Measurements from ENCODE around the gene SVIL. TPM values are rescaled to one million over a fixed set of nuclear protein-coding genes. Genes with fewer than 3 reads are reported as not detected.
"Not testable (repeated sequence)": the region's sequence is repeated elsewhere in the genome, so short reads cannot be mapped to it uniquely, and the experiment has no call there.

The SVIL gene
- total RNA-seq, 2 experiments from 2014 or later = 7.0 to 8.3 TPM

- H3K27me3 Mint-ChIP-seq (ENCODE audit: low read depth) = no peaks in the 10 kb centered on the region
- no peak overlapping the region for H3K4me3 Mint-ChIP-seq
- H3K36me3 Mint-ChIP-seq (ENCODE audit: low read depth) = peaks cover 16% of the 10 kb centered on the region
- intact Hi-C loops (cut with micrococcal nuclease) = no loop called here
- CTCF ChIA-PET = interaction anchor here (0.6 kb wide), 1 partner anchor 37 kb away, joined by 4 read pairs; no protein-coding TSS in a partner anchor
- H3K27ac Mint-ChIP-seq = no peak overlapping the region
- H3K9me3 Mint-ChIP-seq = no peaks in the 10 kb centered on the region
- H3K4me1 Mint-ChIP-seq (ENCODE audit: low read depth) = peaks cover 16% of the 10 kb centered on the region
- DNase-seq = peak; percentile 10
These were observed 155.5 kb downstream of the SVIL start for GRCh38 chr10:29479081-29479925.

GRCh38 chr10:29473406-29474100 is 161.2 kb downstream of the SVIL start:
- no peaks in the 10 kb centered on the region for H3K27me3 Mint-ChIP-seq (ENCODE audit: low read depth)
- CTCF ChIA-PET = no interaction called here
- no peak overlapping the region for H3K4me3 Mint-ChIP-seq
- no peak for DNase-seq
- H3K27ac Mint-ChIP-seq = no peak overlapping the region
- peaks cover 20% of the 10 kb centered on the region for H3K36me3 Mint-ChIP-seq (ENCODE audit: low read depth)
- intact Hi-C loops (cut with micrococcal nuclease) = no loop called here
- H3K9me3 Mint-ChIP-seq = no peaks in the 10 kb centered on the region
- H3K4me1 Mint-ChIP-seq (ENCODE audit: low read depth) = no peaks in the 10 kb centered on the region

- no peak for DNase-seq
- no peak overlapping the region for H3K4me3 Mint-ChIP-seq
- H3K27ac Mint-ChIP-seq = no peak overlapping the region
- H3K27me3 Mint-ChIP-seq (ENCODE audit: low read depth) = no peaks in the 10 kb centered on the region
- intact Hi-C loops (cut with micrococcal nuclease) = no loop called here
- H3K4me1 Mint-ChIP-seq (ENCODE audit: low read depth) = no peaks in the 10 kb centered on the region
- CTCF ChIA-PET = no interaction called here
- no peaks in the 10 kb centered on the region for H3K9me3 Mint-ChIP-seq
- H3K36me3 Mint-ChIP-seq (ENCODE audit: low read depth) = peaks cover 25% of the 10 kb centered on the region
These were observed 161.7 kb downstream of the SVIL start for GRCh38 chr10:29473087-29473356.

- Mint-ChIP-seq H3K36me3 (ENCODE audit: low read depth) (peaks cover 27% of the 10 kb centered on the region), H3K4me3 (no peak overlapping the region), H3K9me3 (no peaks in the 10 kb centered on the region), H3K27ac (no peak overlapping the region), H3K27me3 (ENCODE audit: low read depth) (no peaks in the 10 kb centered on the region), H3K4me1 (ENCODE audit: low read depth) (no peaks in the 10 kb centered on the region)
- DNase-seq = no peak
- CTCF ChIA-PET = interaction anchor here (2.4 kb wide), 1 partner anchor 40 kb away, joined by 6 read pairs; no protein-coding TSS in a partner anchor
- intact Hi-C loops (cut with micrococcal nuclease) = no loop called here
These were observed 162.3 kb downstream of the SVIL start for GRCh38 chr10:29472301-29473086.

- Mint-ChIP-seq H3K27me3 (ENCODE audit: low read depth) (no peaks in the 10 kb centered on the region), H3K4me1 (ENCODE audit: low read depth) (no peaks in the 10 kb centered on the region), H3K4me3 (no peak overlapping the region), H3K36me3 (ENCODE audit: low read depth) (peaks cover 31% of the 10 kb centered on the region), H3K9me3 (no peaks in the 10 kb centered on the region), H3K27ac (no peak overlapping the region)
- DNase-seq = no peak
- CTCF ChIA-PET = interaction anchor here (0.7 to 2.4 kb wide), 2 partner anchors 41 to 170 kb away, joined by 3 to 6 read pairs; no protein-coding TSS in a partner anchor
- intact Hi-C loops (cut with micrococcal nuclease) = loop anchor here (2.0 kb wide), 1 partner anchor 25 kb away; no protein-coding TSS in a partner anchor
These were observed 163.3 kb downstream of the SVIL start for GRCh38 chr10:29471544-29471859.

GRCh38 chr10:29470843-29471543 is 163.8 kb downstream of the SVIL start:
- H3K36me3 Mint-ChIP-seq (ENCODE audit: low read depth) = peaks cover 31% of the 10 kb centered on the region
- no peaks in the 10 kb centered on the region for H3K9me3 Mint-ChIP-seq
- no peaks in the 10 kb centered on the region for H3K27me3 Mint-ChIP-seq (ENCODE audit: low read depth)
- H3K27ac Mint-ChIP-seq = no peak overlapping the region
- CTCF ChIA-PET = interaction anchor here (0.7 to 2.4 kb wide), 3 partner anchors 25 to 169 kb away, joined by 3 to 6 read pairs (median 4); no protein-coding TSS in a partner anchor
- H3K4me1 Mint-ChIP-seq (ENCODE audit: low read depth) = no peaks in the 10 kb centered on the region
- no peak for DNase-seq
- no peak overlapping the region for H3K4me3 Mint-ChIP-seq
- intact Hi-C loops (cut with micrococcal nuclease) = loop anchor here (2.0 kb wide), 1 partner anchor 26 kb away; no protein-coding TSS in a partner anchor

GRCh38 chr10:29470355-29470705 is 164.4 kb downstream of the SVIL start:
- Mint-ChIP-seq H3K27ac (no peak overlapping the region), H3K4me1 (ENCODE audit: low read depth) (no peaks in the 10 kb centered on the region), H3K4me3 (no peak overlapping the region), H3K27me3 (ENCODE audit: low read depth) (no peaks in the 10 kb centered on the region), H3K9me3 (no peaks in the 10 kb centered on the region), H3K36me3 (ENCODE audit: low read depth) (peaks cover 35% of the 10 kb centered on the region)
- CTCF ChIA-PET = interaction anchor here (1.2 to 2.4 kb wide), 2 partner anchors 24 to 42 kb away, joined by 4 to 6 read pairs; no protein-coding TSS in a partner anchor
- DNase-seq = no peak
- intact Hi-C loops (cut with micrococcal nuclease) = loop anchor here (2.0 kb wide), 1 partner anchor 26 kb away; no protein-coding TSS in a partner anchor

GRCh38 chr10:29469481-29470354 is 165.1 kb downstream of the SVIL start:
- intact Hi-C loops (cut with micrococcal nuclease) = loop anchor here (2.0 kb wide), 1 partner anchor 27 kb away; no protein-coding TSS in a partner anchor
- CTCF ChIA-PET = interaction anchor here (0.6 to 1.2 kb wide), 2 partner anchors 24 to 120 kb away, joined by 3 to 4 read pairs; no protein-coding TSS in a partner anchor
- DNase-seq = no peak
- no peaks in the 10 kb centered on the region for H3K4me1 Mint-ChIP-seq (ENCODE audit: low read depth)
- no peaks in the 10 kb centered on the region for H3K27me3 Mint-ChIP-seq (ENCODE audit: low read depth)
- H3K27ac Mint-ChIP-seq = no peak overlapping the region
- H3K9me3 Mint-ChIP-seq = no peaks in the 10 kb centered on the region
- H3K36me3 Mint-ChIP-seq (ENCODE audit: low read depth) = peaks cover 38% of the 10 kb centered on the region
- H3K4me3 Mint-ChIP-seq = no peak overlapping the region

GRCh38 chr10:29465384-29465783 is 169.4 kb downstream of the SVIL start:
- Mint-ChIP-seq H3K27me3 (ENCODE audit: low read depth) (no peaks in the 10 kb centered on the region), H3K4me3 (no peak overlapping the region), H3K4me1 (ENCODE audit: low read depth) (no peaks in the 10 kb centered on the region), H3K9me3 (peaks cover 5% of the 10 kb centered on the region), H3K36me3 (ENCODE audit: low read depth) (peaks cover 56% of the 10 kb centered on the region), H3K27ac (no peak overlapping the region)
- intact Hi-C loops (cut with micrococcal nuclease) = no loop called here
- CTCF ChIA-PET = interaction anchor here (1.2 kb wide), 1 partner anchor 16 kb away, joined by 3 read pairs; no protein-coding TSS in a partner anchor
- DNase-seq = no peak

GRCh38 chr10:29464671-29465171 is 170.1 kb downstream of the SVIL start:
- intact Hi-C loops (cut with micrococcal nuclease); H3K4me3 Mint-ChIP-seq; H3K9me3 Mint-ChIP-seq; DNase-seq; H3K27ac Mint-ChIP-seq; H3K27me3 Mint-ChIP-seq (ENCODE audit: low read depth); CTCF ChIA-PET; H3K4me1 Mint-ChIP-seq (ENCODE audit: low read depth): not testable (repeated sequence)
- H3K36me3 Mint-ChIP-seq (ENCODE audit: low read depth) = peaks cover 59% of the 10 kb centered on the region

- CTCF ChIA-PET = interaction anchor here (0.7 to 0.9 kb wide), 2 partner anchors 10 to 12 kb away, joined by 3 read pairs; no protein-coding TSS in a partner anchor
- Mint-ChIP-seq H3K4me3 (no peak overlapping the region), H3K27me3 (ENCODE audit: low read depth) (no peaks in the 10 kb centered on the region), H3K36me3 (ENCODE audit: low read depth) (peaks cover 52% of the 10 kb centered on the region), H3K4me1 (ENCODE audit: low read depth) (peaks cover 2% of the 10 kb centered on the region), H3K27ac (no peak overlapping the region), H3K9me3 (peaks cover 12% of the 10 kb centered on the region)
- intact Hi-C loops (cut with micrococcal nuclease) = no loop called here
- no peak for DNase-seq
These were observed 173.7 kb downstream of the SVIL start for GRCh38 chr10:29461042-29461441.

All from activated naive CD4-positive, alpha-beta T cell treated with anti-CD3 and anti-CD28 coated beads for 36 hours (primary cell).